Aorta (tissue), 5 donors: Measurements from ENCODE around the gene DMGDH. TPM values are rescaled to one million over a fixed set of nuclear protein-coding genes. Genes with fewer than 3 reads are reported as not detected.

Experiments used
- ATAC-seq: fragments of 200-7000 bp; cut with Tn5 transposase; one replicate; pipeline ENCODE4 v1.9.1; 2022; ENCODE audit warnings: moderate library complexity; ENCODE audit not compliant: low FRiP score
- DNase-seq, 2 donors: peaks; one replicate each; pipeline ENCODE4 v3.0.0-alpha.2; 2020
- H3K27ac ChIP-seq, 2 donors: one replicate each; pipeline ENCODE4 v1.5.1; 2013; ENCODE audit warnings: low read length in 2 of 2, mild to moderate bottlenecking in 2 of 2, moderate library complexity in 2 of 2, control low read depth in 1 of 2, inconsistent platforms in 1 of 2, low read depth in 1 of 2
- H3K27me3 ChIP-seq, 2 donors: one replicate each; pipeline ENCODE4 v1.6.1; 2013; ENCODE audit warnings: control low read depth in 1 of 2, low read length in 1 of 2, mild to moderate bottlenecking in 1 of 2, moderate library complexity in 1 of 2; ENCODE audit not compliant: insufficient read depth in 2 of 2, control insufficient read depth in 1 of 2
- H3K36me3 ChIP-seq, 2 donors: one replicate each; pipeline ENCODE4 v1.6.1; 2013; ENCODE audit warnings: control low read depth in 1 of 2, low read length in 1 of 2, mild to moderate bottlenecking in 1 of 2; ENCODE audit not compliant: insufficient read depth in 2 of 2, control insufficient read depth in 1 of 2
- H3K4me1 ChIP-seq, 2 donors: one replicate each; pipeline ENCODE4 v1.6.1; 2013; ENCODE audit warnings: low read length in 2 of 2, control low read depth in 1 of 2, mild to moderate bottlenecking in 1 of 2, moderate library complexity in 1 of 2; ENCODE audit not compliant: insufficient read depth in 2 of 2, control insufficient read depth in 1 of 2
- H3K4me3 ChIP-seq, 2 donors: one replicate each; pipeline ENCODE4 v1.5.1; 2013; ENCODE audit warnings: low read length in 2 of 2, control low read depth in 1 of 2, mild to moderate bottlenecking in 1 of 2
- H3K9me3 ChIP-seq: one replicate; pipeline ENCODE4 v1.6.1; 2013; ENCODE audit warnings: mild to moderate bottlenecking, low read length; ENCODE audit not compliant: control insufficient read depth
- WGBS, 2 donors: extraction: QIAGEN DNeasy Blood & Tissue Kit; methylation state at CpG; one replicate each; pipeline ENCODE4 v1.1.7; 2013; 5-methylcytosine and 5-hydroxymethylcytosine counted together
- intact Hi-C, 2 donors: fragments of 100-400 bp; cut with DNase I; formaldehyde crosslinking; loops; one replicate each; pipeline versions ENCODE4 v1.14.2 to v1.15.0; 2022
- polyA plus RNA-seq, 2 donors: library from polyadenylated mRNA; stranded (reverse); fragments of 200-250 nt; gene quantifications; one replicate each; pipeline ENCODE4 v1.2.3, GENCODE V29; 2013
- total RNA-seq, 2 donors: library from RNA; stranded (reverse); fragmentation: NEBNext Ultra II Directional; extraction: Animal tissue kit (Norgen Biotek cat#: 25700); gene quantifications; one replicate each; pipeline ENCODE4 v1.2.1, GENCODE V29; 2021
- donor health status: healthy with polysubstance abuse.
- donor health status: Bipolar disorder and iron deficiency.
- donor health status: DM: no; HTN: no; CAD: no.
- donor health status: DM: no; HTN: no; CAD: no.
- donor health status: DM: yes; HTN: yes; CAD: no.

The DMGDH gene
- total and polyA plus RNA-seq, 4 donors = 0.64 to 5.2 (median 3.2) TPM

- no peak for ATAC-seq
- WGBS, 2 donors = 94 to 95% methylated on average over 5 of the region's 5 CpGs
- Histone ChIP-seq H3K27me3 (no peaks in the 10 kb centered on the region), H3K36me3 (no peaks in the 10 kb centered on the region), H3K4me1 (no peaks in the 10 kb centered on the region), H3K27ac (no peak overlapping the region), H3K9me3 (no peaks in the 10 kb centered on the region), H3K4me3 (no peak overlapping the region)
- intact Hi-C loops = no loop called here
- no peak for DNase-seq
Measured at GRCh38 chr5:78968781-78969180, 100.7 kb downstream of the DMGDH start.

- intact Hi-C loops = loop anchor here (5.0 kb wide), 2 partner anchors 428 to 498 kb away; no protein-coding TSS in a partner anchor
- Histone ChIP-seq H3K9me3 (no peaks in the 10 kb centered on the region), H3K4me3 (no peak overlapping the region), H3K36me3 (no peaks in the 10 kb centered on the region), H3K4me1 (no peaks in the 10 kb centered on the region), H3K27me3 (no peaks in the 10 kb centered on the region), H3K27ac (no peak overlapping the region)
- no peak for DNase-seq
- 54 to 55% methylated on average over 2 of the region's 2 CpGs for WGBS, 2 donors
- no peak for ATAC-seq
Measured at GRCh38 chr5:78964889-78965288, 104.6 kb downstream of the DMGDH start.

- no peak for ATAC-seq
- DNase-seq = no peak
- WGBS, 2 donors = 91 to 92% methylated on average over 1 of the region's 1 CpG
Measured at GRCh38 chr5:78961743-78962142, 107.7 kb downstream of the DMGDH start.

GRCh38 chr5:78959767-78960166 lies 109.7 kb downstream of the DMGDH start:
- Histone ChIP-seq H3K4me3 (no peak overlapping the region), H3K9me3 (no peaks in the 10 kb centered on the region), H3K27ac (no peak overlapping the region), H3K27me3 (no peaks in the 10 kb centered on the region), H3K36me3 (peaks cover 0 to 2% of the 10 kb centered on the region in 2 donors), H3K4me1 (no peaks in the 10 kb centered on the region)
- no peak for ATAC-seq
- intact Hi-C loops = loop anchor here (5.0 kb wide), 2 partner anchors 422 to 492 kb away; no protein-coding TSS in a partner anchor
- WGBS, 2 donors = 95 to 96% methylated on average over 1 of the region's 1 CpG
- no peak for DNase-seq

More at GRCh38 chr5:78961743-78962142, 107.7 kb downstream of the DMGDH start:
- Histone ChIP-seq H3K27ac (no peak overlapping the region), H3K9me3 (no peaks in the 10 kb centered on the region), H3K4me3 (no peak overlapping the region), H3K36me3 (peaks cover 0 to 2% of the 10 kb centered on the region in 2 donors), H3K4me1 (no peaks in the 10 kb centered on the region), H3K27me3 (no peaks in the 10 kb centered on the region)
- intact Hi-C loops = loop anchor here (5.0 kb wide), 2 partner anchors 424 to 494 kb away; no protein-coding TSS in a partner anchor

- H3K36me3 ChIP-seq = peaks cover 0 to 2% of the 10 kb centered on the region in 2 donors
- H3K4me1 ChIP-seq = no peaks in the 10 kb centered on the region
- H3K4me3 ChIP-seq = no peak overlapping the region
- H3K27me3 ChIP-seq = no peaks in the 10 kb centered on the region
- H3K27ac ChIP-seq = no peak overlapping the region
- 62 to 82% methylated on average over 3 of the region's 3 CpGs for WGBS, 2 donors
- no peak for DNase-seq
- no peaks in the 10 kb centered on the region for H3K9me3 ChIP-seq
- intact Hi-C loops = no loop called here
- ATAC-seq = no peak
Measured at GRCh38 chr5:78958672-78959445, 110.6 kb downstream of the DMGDH start.

GRCh38 chr5:78956901-78957300 lies 112.6 kb downstream of the DMGDH start:
- DNase-seq (no peak), ATAC-seq (no peak)
- H3K9me3 ChIP-seq = no peaks in the 10 kb centered on the region
- no peaks in the 10 kb centered on the region for H3K4me1 ChIP-seq
- H3K4me3 ChIP-seq = no peak overlapping the region
- peaks cover 0 to 2% of the 10 kb centered on the region in 2 donors for H3K36me3 ChIP-seq
- H3K27me3 ChIP-seq = no peaks in the 10 kb centered on the region
- intact Hi-C loops = no loop called here
- no peak overlapping the region for H3K27ac ChIP-seq
- 68 to 80% methylated on average over 1 of the region's 1 CpG for WGBS, 2 donors

GRCh38 chr5:78953092-78953800 lies 116.2 kb downstream of the DMGDH start:
- H3K36me3 ChIP-seq = peaks cover 0 to 2% of the 10 kb centered on the region in 2 donors
- no peaks in the 10 kb centered on the region for H3K9me3 ChIP-seq
- ATAC-seq = no peak
- intact Hi-C loops = no loop called here
- H3K4me3 ChIP-seq = no peak overlapping the region
- no peaks in the 10 kb centered on the region for H3K27me3 ChIP-seq
- WGBS, 2 donors = 91 to 94% methylated on average over 4 of the region's 4 CpGs
- no peak overlapping the region for H3K27ac ChIP-seq
- no peak for DNase-seq
- H3K4me1 ChIP-seq = no peaks in the 10 kb centered on the region
